Adrenal gland (tissue), 5 donors: ENCODE measurements around the gene EPHB2.

Source experiments
- CTCF ChIP-seq, 6 experiments: fragments of 450-650 bp in 4 of 6; fragments of 200-600 bp in 2 of 6; sonication (generic) in 1 of 6; IDR thresholded peaks; 1 replicate in 5 of 6; 2 replicates in 1 of 6; pipeline versions ENCODE4 v1.5.1 to v1.8.0; 2016 to 2021; ENCODE audit warnings: antibody characterized with exemption in 6 of 6, mild to moderate bottlenecking in 2 of 6, moderate library complexity in 1 of 6
- POLR2A ChIP-seq, 2 donors: fragments of 450-650 bp; IDR thresholded peaks; one replicate each; pipeline ENCODE4 v1.6.1; 2017; ENCODE audit warnings: antibody characterized with exemption in 2 of 2, mild to moderate bottlenecking in 2 of 2, moderate library complexity in 1 of 2
- donor health status: DM: no; HTN: no; CAD: no.

GRCh38 chr1:22793647-22794046 lies 83.0 kb downstream of the EPHB2 start:
- TF ChIP-seq POLR2A (IDR thresholded peaks at IDR 0.05): no peak
- no peak for TF ChIP-seq CTCF (IDR thresholded peaks at IDR 0.05)
